ENCODE measurements around the gene COX4I2.

- no peak for TF ChIP-seq EZH2phosphoT487 (IDR thresholded peaks at IDR 0.05; ENCODE audit: insufficient read depth, low read depth)
- no peak for TF ChIP-seq EZH2 (IDR thresholded peaks at IDR 0.05; ENCODE audit: insufficient read depth, poor library complexity, severe bottlenecking)
These were observed 56.4 kb downstream of the COX4I2 start for GRCh38 chr20:31693987-31694661.

All from GM23248 (cell line).